ENCODE data around the gene DACT1.

DNA sequence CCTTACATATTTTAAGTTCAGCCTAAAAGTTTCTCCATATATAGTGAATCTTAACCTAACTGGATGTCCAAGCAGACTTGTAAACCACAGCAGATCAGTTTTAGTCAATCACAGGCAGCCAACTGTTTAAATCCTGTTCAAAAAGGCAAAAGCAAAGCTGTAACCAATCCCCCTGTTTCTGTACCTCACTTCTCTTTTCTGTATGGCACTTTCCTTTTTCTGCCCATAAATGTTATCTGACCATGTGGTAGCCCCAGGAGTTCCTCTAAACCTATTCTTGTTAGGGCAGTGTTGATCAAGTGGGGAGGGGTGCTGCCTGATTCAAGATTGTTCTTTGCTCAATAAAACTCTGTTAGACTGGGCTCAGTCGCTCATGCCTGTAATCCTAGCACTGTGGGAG is 8.5 kb upstream of the DACT1 start:
- TF ChIP-seq, protein P1, sequence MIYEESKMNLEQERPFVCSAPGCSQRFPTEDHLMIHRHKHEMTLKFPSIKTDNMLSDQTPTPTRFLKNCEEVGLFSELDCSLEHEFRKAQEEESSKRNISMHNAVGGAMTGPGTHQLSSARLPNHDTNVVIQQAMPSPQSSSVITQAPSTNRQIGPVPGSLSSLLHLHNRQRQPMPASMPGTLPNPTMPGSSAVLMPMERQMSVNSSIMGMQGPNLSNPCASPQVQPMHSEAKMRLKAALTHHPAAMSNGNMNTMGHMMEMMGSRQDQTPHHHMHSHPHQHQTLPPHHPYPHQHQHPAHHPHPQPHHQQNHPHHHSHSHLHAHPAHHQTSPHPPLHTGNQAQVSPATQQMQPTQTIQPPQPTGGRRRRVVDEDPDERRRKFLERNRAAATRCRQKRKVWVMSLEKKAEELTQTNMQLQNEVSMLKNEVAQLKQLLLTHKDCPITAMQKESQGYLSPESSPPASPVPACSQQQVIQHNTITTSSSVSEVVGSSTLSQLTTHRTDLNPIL (CRISPR knock-in tag; IDR thresholded peaks at IDR 0.05; ENCODE audit: low read depth): no peak
- TF ChIP-seq PATZ1 (CRISPR knock-in tag; IDR thresholded peaks at IDR 0.05; ENCODE audit: borderline replicate concordance) (no peak), ZNF70 (CRISPR knock-in tag; IDR thresholded peaks at IDR 0.05) (no peak), ZNF565 (CRISPR knock-in tag; conservative IDR thresholded peaks at IDR 0.05; ENCODE audit: low read depth) (no peak), RARB (CRISPR knock-in tag; IDR thresholded peaks at IDR 0.05) (no peak), GLIS3 (CRISPR knock-in tag; IDR thresholded peaks at IDR 0.05) (no peak), OSR1 (CRISPR knock-in tag; IDR thresholded peaks at IDR 0.05) (no peak), ZFP3 (CRISPR knock-in tag; IDR thresholded peaks at IDR 0.05) (no peak), TCF4 (CRISPR knock-in tag; IDR thresholded peaks at IDR 0.05; ENCODE audit: borderline replicate concordance) (no peak), ESRRG (CRISPR knock-in tag; IDR thresholded peaks at IDR 0.05) (no peak)
- TF ChIP-seq, protein P2, sequence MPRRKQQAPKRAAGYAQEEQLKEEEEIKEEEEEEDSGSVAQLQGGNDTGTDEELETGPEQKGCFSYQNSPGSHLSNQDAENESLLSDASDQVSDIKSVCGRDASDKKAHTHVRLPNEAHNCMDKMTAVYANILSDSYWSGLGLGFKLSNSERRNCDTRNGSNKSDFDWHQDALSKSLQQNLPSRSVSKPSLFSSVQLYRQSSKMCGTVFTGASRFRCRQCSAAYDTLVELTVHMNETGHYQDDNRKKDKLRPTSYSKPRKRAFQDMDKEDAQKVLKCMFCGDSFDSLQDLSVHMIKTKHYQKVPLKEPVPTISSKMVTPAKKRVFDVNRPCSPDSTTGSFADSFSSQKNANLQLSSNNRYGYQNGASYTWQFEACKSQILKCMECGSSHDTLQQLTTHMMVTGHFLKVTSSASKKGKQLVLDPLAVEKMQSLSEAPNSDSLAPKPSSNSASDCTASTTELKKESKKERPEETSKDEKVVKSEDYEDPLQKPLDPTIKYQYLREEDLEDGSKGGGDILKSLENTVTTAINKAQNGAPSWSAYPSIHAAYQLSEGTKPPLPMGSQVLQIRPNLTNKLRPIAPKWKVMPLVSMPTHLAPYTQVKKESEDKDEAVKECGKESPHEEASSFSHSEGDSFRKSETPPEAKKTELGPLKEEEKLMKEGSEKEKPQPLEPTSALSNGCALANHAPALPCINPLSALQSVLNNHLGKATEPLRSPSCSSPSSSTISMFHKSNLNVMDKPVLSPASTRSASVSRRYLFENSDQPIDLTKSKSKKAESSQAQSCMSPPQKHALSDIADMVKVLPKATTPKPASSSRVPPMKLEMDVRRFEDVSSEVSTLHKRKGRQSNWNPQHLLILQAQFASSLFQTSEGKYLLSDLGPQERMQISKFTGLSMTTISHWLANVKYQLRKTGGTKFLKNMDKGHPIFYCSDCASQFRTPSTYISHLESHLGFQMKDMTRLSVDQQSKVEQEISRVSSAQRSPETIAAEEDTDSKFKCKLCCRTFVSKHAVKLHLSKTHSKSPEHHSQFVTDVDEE (CRISPR knock-in tag; IDR thresholded peaks at IDR 0.05): no peak
